B cell (primary cell): Measurements from ENCODE around the gene RAB17. TPM values are rescaled to one million over a fixed set of nuclear protein-coding genes. Genes with fewer than 3 reads are reported as not detected.

ENCODE experiments used
- ATAC-seq: fragments of 200-7000 bp; cut with Tn5 transposase; one replicate; pipeline ENCODE4 v1.10.0; 2021; ENCODE audit warnings: low read depth, mild to moderate bottlenecking, moderate number of reproducible peaks, moderate library complexity
- CTCF ChIA-PET: fragments of 350-600 bp; sonication (Branson Sonifier 250); formaldehyde crosslinking; loops from one replicate; lab custom pipeline; 2021; ENCODE audit warnings: antibody characterized with exemption, inconsistent platforms; lab: Charles Lee
- POLR2A ChIA-PET: fragments of 350-600 bp; sonication (Branson Sonifier 250); formaldehyde crosslinking; loops from one replicate; lab custom pipeline; 2021; ENCODE audit warnings: antibody characterized with exemption; lab: Charles Lee
- DNase-seq: peaks from one replicate; pipeline ENCODE4 v3.0.0; 2013
- H2AFZ ChIP-seq: 2 replicates; pipeline ENCODE4 v1.6.1; 2012; ENCODE audit warnings: mild to moderate bottlenecking, low read depth, low read length; ENCODE audit not compliant: insufficient read depth, poor library complexity, severe bottlenecking
- H3K27ac ChIP-seq, 2 donors: 1 replicate in 1 of 2; 2 replicates in 1 of 2; pipeline ENCODE4 v1.5.1; 2012 to 2013; ENCODE audit warnings: low read length in 2 of 2, mild to moderate bottlenecking in 2 of 2, moderate library complexity in 1 of 2
- H3K27me3 ChIP-seq, 4 experiments: fragments of 200-600 bp in 1 of 4; sonication (generic) in 1 of 4; replicated peaks in 1 of 4; 1 replicate in 2 of 4; 2 replicates in 2 of 4; pipeline versions ENCODE4 v1.6.1 to v1.7.0; 2013 to 2016; ENCODE audit warnings: low read length in 3 of 4, mild to moderate bottlenecking in 2 of 4, mixed read lengths in 1 of 4, moderate library complexity in 1 of 4; ENCODE audit not compliant: insufficient read depth in 4 of 4, control insufficient read depth in 3 of 4; ENCODE audit errors: control extremely low read depth in 1 of 4
- H3K36me3 ChIP-seq, 2 experiments: replicated peaks in 1 of 2; 1 replicate in 1 of 2; 2 replicates in 1 of 2; pipeline versions ENCODE4 v1.6.1 to v1.7.1; 2013; ENCODE audit warnings: low read length in 1 of 2; ENCODE audit not compliant: insufficient read depth in 2 of 2, control insufficient read depth in 1 of 2; ENCODE audit errors: control extremely low read depth in 1 of 2, extremely low read depth in 1 of 2
- H3K4me1 ChIP-seq, 2 donors: fragments of 200-600 bp in 1 of 2; sonication (generic) in 1 of 2; 1 replicate in 1 of 2; 2 replicates in 1 of 2; pipeline versions ENCODE4 v1.5.1 to v1.6.1; 2013 to 2017; ENCODE audit warnings: low read length in 2 of 2; ENCODE audit not compliant: control insufficient read depth in 2 of 2, insufficient read depth in 2 of 2
- H3K4me2 ChIP-seq: replicated peaks from 2 replicates; pipeline ENCODE3; 2012; ENCODE audit warnings: mild to moderate bottlenecking, low read depth, low read length; ENCODE audit not compliant: poor library complexity, severe bottlenecking
- H3K4me3 ChIP-seq, 5 experiments: fragments of 200-600 bp in 1 of 5; sonication (generic) in 1 of 5; 1 replicate in 3 of 5; 2 replicates in 2 of 5; pipeline versions ENCODE4 v1.5.1 to v1.7.0; 2011 to 2016; ENCODE audit warnings: low read length in 4 of 5, mild to moderate bottlenecking in 4 of 5, low read depth in 2 of 5, control low read depth in 1 of 5, moderate library complexity in 1 of 5; ENCODE audit not compliant: insufficient read depth in 1 of 5; ENCODE audit errors: control extremely low read depth in 1 of 5, extremely low read depth in 1 of 5
- H3K79me2 ChIP-seq: fragments of 200-600 bp; sonication (generic); one replicate; pipeline ENCODE4 v1.6.0; 2016; ENCODE audit warnings: low read length; ENCODE audit not compliant: control insufficient read depth, insufficient read depth
- H3K9ac ChIP-seq: fragments of 200-600 bp; sonication (generic); 2 replicates; pipeline ENCODE4 v1.6.1; 2017; ENCODE audit warnings: mild to moderate bottlenecking, low read length, moderate library complexity
- H3K9me3 ChIP-seq, 3 donors: one replicate each; pipeline versions ENCODE4 v1.6.1 to v1.7.1; 2013; ENCODE audit warnings: low read length in 2 of 3; ENCODE audit not compliant: control insufficient read depth in 2 of 3, insufficient read depth in 1 of 3; ENCODE audit errors: control extremely low read depth in 1 of 3
- H4K20me1 ChIP-seq: 2 replicates; pipeline ENCODE4 v1.6.0; 2012; ENCODE audit warnings: mild to moderate bottlenecking, low read length; ENCODE audit not compliant: insufficient read depth, control insufficient read depth, poor library complexity, severe bottlenecking
- H3K27ac Mint-ChIP-seq: one replicate; pipeline ENCODE4 v1.8.0; 2021; ENCODE audit warnings: mixed read lengths
- H3K27me3 Mint-ChIP-seq: one replicate; pipeline ENCODE4 v1.8.0; 2021; ENCODE audit warnings: mixed read lengths
- H3K4me1 Mint-ChIP-seq: one replicate; pipeline ENCODE4 v1.8.0; 2021; ENCODE audit warnings: mixed read lengths
- H3K4me3 Mint-ChIP-seq: one replicate; pipeline ENCODE4 v1.8.0; 2021; ENCODE audit warnings: mixed read lengths
- H3K9me3 Mint-ChIP-seq: one replicate; pipeline ENCODE4 v1.8.0; 2022; ENCODE audit warnings: mixed read lengths; ENCODE audit not compliant: insufficient read depth
- EZH2 ChIP-seq: IDR thresholded peaks from 2 replicates; pipeline ENCODE4 v1.6.1; 2012; ENCODE audit warnings: borderline replicate concordance, low read depth, mild to moderate bottlenecking, moderate library complexity, low read length; ENCODE audit not compliant: insufficient read depth, poor library complexity, severe bottlenecking
- WGBS: methylation state at CpG from one replicate; pipeline ENCODE4 v1.1.5; 2013; ENCODE audit warnings: missing lambda C conversion rate; ENCODE audit not compliant: insufficient coverage; 5-methylcytosine and 5-hydroxymethylcytosine counted together
- intact Hi-C: fragments of 100-400 bp; cut with micrococcal nuclease; formaldehyde crosslinking; loops from one replicate; pipeline ENCODE4 v1.10.0; 2022
- polyA plus RNA-seq: library from polyadenylated mRNA; depleted of rRNA; stranded (reverse); fragments of >200 nt; gene quantifications from 2 replicates; pipeline ENCODE4 v1.2.3, GENCODE V29; 2012
- total RNA-seq, 2 donors: library from RNA; stranded (reverse); fragments of 120-200 nt in 1 of 2; gene quantifications; 1 replicate in 1 of 2; 2 replicates in 1 of 2; pipeline versions ENCODE4 v1.2.3 to v1.2.4, GENCODE V29; 2013 to 2022
- TF ChIP-seq, protein P1 (sequence below): fragments of 200-600 bp; IDR thresholded peaks from one replicate; pipeline ENCODE4 v1.8.0; 2022; ENCODE audit warnings: antibody characterized with exemption, mild to moderate bottlenecking

Gene RAB17
- total and polyA plus RNA-seq, 2 donors (not counting 1 experiment from before 2014, with no cell fraction given), result not detected

DNA sequence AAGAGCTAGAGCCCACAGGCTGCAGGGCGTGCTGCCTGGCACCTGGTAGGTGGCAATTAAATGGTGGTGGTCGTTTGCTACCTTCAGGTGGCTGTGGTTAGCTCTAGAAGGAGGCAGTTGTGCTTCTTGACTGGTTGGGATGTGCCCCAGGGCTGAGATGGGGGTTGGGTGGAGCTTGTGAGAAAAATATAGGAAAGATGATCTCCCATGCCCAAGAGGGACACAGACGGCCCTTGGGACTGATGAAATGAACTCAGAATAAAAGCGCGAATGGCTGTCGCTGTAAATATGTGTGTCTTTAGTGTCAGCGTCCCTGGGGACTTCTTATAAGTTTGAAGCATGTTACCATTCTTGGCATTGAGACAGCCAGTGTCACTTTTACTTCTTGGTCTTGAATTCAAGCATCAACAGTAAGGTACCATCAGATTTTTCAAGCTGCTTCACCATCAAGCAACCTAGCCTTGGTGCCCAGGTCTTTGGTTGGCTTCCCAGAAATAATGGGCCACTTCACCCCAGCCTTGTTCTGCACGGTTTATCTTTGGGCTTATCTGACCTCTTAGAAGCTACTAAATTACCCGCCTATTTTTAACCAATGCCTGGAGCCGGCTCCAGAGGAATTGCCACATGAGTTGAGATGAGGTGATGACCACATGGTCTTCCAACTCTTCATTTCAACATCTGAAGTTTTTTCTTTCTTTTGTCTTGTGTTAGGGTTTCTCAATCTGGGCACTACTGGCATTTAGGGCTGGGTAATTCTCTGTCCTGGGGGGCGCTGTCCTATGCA is 48.7 kb upstream of the RAB17 start:
- Mint-ChIP-seq H3K4me1 (no peaks in the 10 kb centered on the region), H3K27ac (no peak overlapping the region), H3K27me3 (peaks cover 30% of the 10 kb centered on the region), H3K9me3 (peaks cover 7% of the 10 kb centered on the region), H3K4me3 (no peak overlapping the region)
- Histone ChIP-seq H3K9me3 (peaks cover 0 to 3% (median 0%) of the 10 kb centered on the region in 3 donors), H2AFZ (no peak overlapping the region), H3K9ac (no peak overlapping the region), H3K4me2 (no peak overlapping the region), H4K20me1 (no peaks in the 10 kb centered on the region), H3K4me3 (no peak overlapping the region), H3K27me3 (peaks cover 0 to 4% (median 1%) of the 10 kb centered on the region in 4 experiments), H3K27ac (no peak overlapping the region), H3K36me3 (no peaks in the 10 kb centered on the region), H3K4me1 (no peaks in the 10 kb centered on the region), H3K79me2 (no peaks in the 10 kb centered on the region)
- ChIA-PET CTCF (interaction anchor here (1.2 to 1.3 kb wide), 2 partner anchors 11 to 106 kb away, joined by 3 to 4 read pairs; no protein-coding TSS in a partner anchor), POLR2A (no interaction called here)
- DNase-seq (no peak), ATAC-seq (no peak)
- TF ChIP-seq EZH2, result no peak
- TF ChIP-seq, protein P1, sequence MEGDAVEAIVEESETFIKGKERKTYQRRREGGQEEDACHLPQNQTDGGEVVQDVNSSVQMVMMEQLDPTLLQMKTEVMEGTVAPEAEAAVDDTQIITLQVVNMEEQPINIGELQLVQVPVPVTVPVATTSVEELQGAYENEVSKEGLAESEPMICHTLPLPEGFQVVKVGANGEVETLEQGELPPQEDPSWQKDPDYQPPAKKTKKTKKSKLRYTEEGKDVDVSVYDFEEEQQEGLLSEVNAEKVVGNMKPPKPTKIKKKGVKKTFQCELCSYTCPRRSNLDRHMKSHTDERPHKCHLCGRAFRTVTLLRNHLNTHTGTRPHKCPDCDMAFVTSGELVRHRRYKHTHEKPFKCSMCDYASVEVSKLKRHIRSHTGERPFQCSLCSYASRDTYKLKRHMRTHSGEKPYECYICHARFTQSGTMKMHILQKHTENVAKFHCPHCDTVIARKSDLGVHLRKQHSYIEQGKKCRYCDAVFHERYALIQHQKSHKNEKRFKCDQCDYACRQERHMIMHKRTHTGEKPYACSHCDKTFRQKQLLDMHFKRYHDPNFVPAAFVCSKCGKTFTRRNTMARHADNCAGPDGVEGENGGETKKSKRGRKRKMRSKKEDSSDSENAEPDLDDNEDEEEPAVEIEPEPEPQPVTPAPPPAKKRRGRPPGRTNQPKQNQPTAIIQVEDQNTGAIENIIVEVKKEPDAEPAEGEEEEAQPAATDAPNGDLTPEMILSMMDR, result no peak
- intact Hi-C loops, result no loop called here
- WGBS, result 49% methylated on average over 8 of the region's 11 CpGs

DNA sequence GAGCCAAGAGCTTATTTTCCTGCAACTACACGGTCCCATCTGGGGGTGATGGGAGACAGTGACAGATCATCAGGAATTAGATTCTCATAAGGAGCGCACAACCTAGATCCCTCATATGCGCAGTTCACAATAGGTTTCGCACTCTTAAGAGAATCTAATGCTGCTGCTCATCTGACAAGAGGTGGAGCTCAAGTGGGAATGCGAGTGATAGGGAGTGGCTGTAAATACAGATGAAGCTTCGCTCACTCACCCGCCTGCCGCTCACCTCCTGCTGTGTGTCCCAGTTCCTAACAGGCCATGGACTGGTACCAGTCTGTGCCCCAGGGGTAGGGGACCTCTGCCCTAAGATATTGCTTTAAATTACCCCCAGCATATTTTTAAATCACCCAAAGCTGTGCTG is 47.6 kb upstream of the RAB17 start:
- no peaks in the 10 kb centered on the region for H3K36me3 ChIP-seq
- POLR2A ChIA-PET, result no interaction called here

More for the DNA sequence above, 47.6 kb upstream of the RAB17 start:
- H3K9ac ChIP-seq, result no peak overlapping the region
- CTCF ChIA-PET, result interaction anchor here (0.7 to 1.3 kb wide), 3 partner anchors 10 to 107 kb away, joined by 3 to 4 read pairs (median 3); no protein-coding TSS in a partner anchor
- H2AFZ ChIP-seq, result no peak overlapping the region
- DNase-seq (no peak), ATAC-seq (no peak)
- intact Hi-C loops, result no loop called here
- H3K9me3 ChIP-seq, result peaks cover 0 to 3% (median 0%) of the 10 kb centered on the region in 3 donors
- Mint-ChIP-seq H3K4me3 (no peak overlapping the region), H3K27ac (no peak overlapping the region), H3K27me3 (peaks cover 36% of the 10 kb centered on the region), H3K4me1 (no peaks in the 10 kb centered on the region), H3K9me3 (peaks cover 7% of the 10 kb centered on the region)
- H3K79me2 ChIP-seq, result no peaks in the 10 kb centered on the region
- WGBS, result 90% methylated on average over 8 of the region's 8 CpGs
- H3K4me3 ChIP-seq, result no peak overlapping the region
- H3K27ac ChIP-seq, result no peak overlapping the region
- TF ChIP-seq, protein P1, result no peak
- TF ChIP-seq EZH2, result no peak
- H4K20me1 ChIP-seq, result no peaks in the 10 kb centered on the region
- H3K4me1 ChIP-seq, result no peaks in the 10 kb centered on the region
- peaks cover 0 to 10% (median 3%) of the 10 kb centered on the region in 4 experiments for H3K27me3 ChIP-seq
- no peak overlapping the region for H3K4me2 ChIP-seq
